Mesendoderm (in vitro differentiated cells): ENCODE measurements around the gene GPR132.
"Not testable (repeated sequence)": the region's sequence is repeated elsewhere in the genome, so short reads cannot be mapped to it uniquely, and the experiment has no call there.

Experiments used
- DNase-seq: peaks from one replicate; pipeline ENCODE4 v3.0.0; 2013
- H2AK5ac ChIP-seq: 2 replicates; pipeline ENCODE4 v1.6.1; 2013; ENCODE audit warnings: low read length, inconsistent platforms
- H2BK120ac ChIP-seq: 2 replicates; pipeline ENCODE4 v1.6.1; 2013; ENCODE audit warnings: low read depth, mild to moderate bottlenecking, low read length, moderate library complexity, mixed read lengths
- H2BK15ac ChIP-seq: replicated peaks from 2 replicates; pipeline ENCODE4 v1.6.1; 2013; ENCODE audit warnings: low read depth, mild to moderate bottlenecking, moderate library complexity
- H2BK5ac ChIP-seq: 2 replicates; pipeline ENCODE4 v1.6.1; 2013; ENCODE audit warnings: low read length, inconsistent platforms
- H3K18ac ChIP-seq: 2 replicates; pipeline ENCODE4 v1.6.1; 2013; ENCODE audit warnings: mild to moderate bottlenecking, low read length, mixed read lengths
- H3K23ac ChIP-seq: one replicate; pipeline ENCODE4 v1.6.1; 2013; ENCODE audit warnings: low read length
- H3K27ac ChIP-seq: 2 replicates; pipeline ENCODE4 v1.5.1; 2013; ENCODE audit warnings: low read depth, mild to moderate bottlenecking, inconsistent platforms, low read length, moderate library complexity
- H3K27me3 ChIP-seq: 2 replicates; pipeline ENCODE4 v1.6.1; 2013; ENCODE audit warnings: low read length, control low read depth, mild to moderate bottlenecking, inconsistent platforms; ENCODE audit not compliant: insufficient read depth, poor library complexity
- H3K36me3 ChIP-seq: 2 replicates; pipeline ENCODE4 v1.6.1; 2013; ENCODE audit warnings: low read length, inconsistent platforms; ENCODE audit not compliant: control insufficient read depth, insufficient read depth
- H3K4ac ChIP-seq: one replicate; pipeline ENCODE4 v1.6.1; 2013; ENCODE audit warnings: low read depth, mild to moderate bottlenecking, low read length, moderate library complexity
- H3K4me1 ChIP-seq: 2 replicates; pipeline ENCODE4 v1.6.1; 2013; ENCODE audit warnings: low read depth, low read length, inconsistent platforms; ENCODE audit not compliant: control insufficient read depth
- H3K4me2 ChIP-seq: 2 replicates; pipeline ENCODE4 v1.6.1; 2013; ENCODE audit warnings: low read length
- H3K4me3 ChIP-seq: 2 replicates; pipeline ENCODE4 v1.5.1; 2013; ENCODE audit warnings: mild to moderate bottlenecking, low read length
- H3K56ac ChIP-seq: one replicate; pipeline ENCODE4 v1.6.1; 2013; ENCODE audit warnings: low read length
- H3K79me1 ChIP-seq: 2 replicates; pipeline ENCODE4 v1.6.1; 2013; ENCODE audit warnings: low read length, inconsistent platforms
- H3K79me2 ChIP-seq: 2 replicates; pipeline ENCODE4 v1.6.1; 2013; ENCODE audit warnings: mild to moderate bottlenecking, low read length; ENCODE audit not compliant: control insufficient read depth, insufficient read depth
- H3K9ac ChIP-seq: 2 replicates; pipeline ENCODE4 v1.6.1; 2013; ENCODE audit warnings: low read length, inconsistent platforms
- H4K5ac ChIP-seq: one replicate; pipeline ENCODE4 v1.6.1; 2013; ENCODE audit warnings: low read length
- H4K8ac ChIP-seq: one replicate; pipeline ENCODE4 v1.6.1; 2013; ENCODE audit warnings: low read depth, mild to moderate bottlenecking, control low read depth, low read length, moderate library complexity
- WGBS: extraction: QIAGEN DNeasy Blood & Tissue Kit; methylation state at CpG from one replicate; pipeline ENCODE4 v1.1.7; 2013; ENCODE audit warnings: low lambda C conversion rate, missing lambda C conversion rate; ENCODE audit not compliant: insufficient coverage; ENCODE audit errors: extremely low coverage; 5-methylcytosine and 5-hydroxymethylcytosine counted together

Gene GPR132

GRCh38 chr14:105028251-105028927 is 36.8 kb downstream of the GPR132 start:
- Histone ChIP-seq H3K23ac (no peak overlapping the region), H3K4me1 (no peaks in the 10 kb centered on the region), H2BK120ac (no peak overlapping the region), H3K36me3 (no peaks in the 10 kb centered on the region), H3K27ac (no peak overlapping the region), H3K4me2 (no peak overlapping the region), H3K79me1 (no peaks in the 10 kb centered on the region), H2AK5ac (no peak overlapping the region), H4K5ac (no peak overlapping the region), H3K4me3 (no peak overlapping the region), H3K18ac (no peak overlapping the region), H2BK15ac (no peak overlapping the region), H3K4ac (no peak overlapping the region), H3K27me3 (peaks cover 4% of the 10 kb centered on the region), H4K8ac (no peak overlapping the region), H3K56ac (no peak overlapping the region), H2BK5ac (no peak overlapping the region), H3K79me2 (no peaks in the 10 kb centered on the region), H3K9ac (no peak overlapping the region)
- 100% methylated on average over 1 of the region's 12 CpGs for WGBS
- no peak for DNase-seq

GRCh38 chr14:105027718-105028117 is 37.5 kb downstream of the GPR132 start:
- H2AK5ac ChIP-seq, H2BK5ac ChIP-seq, H3K56ac ChIP-seq, H3K23ac ChIP-seq, H3K4ac ChIP-seq, H3K79me2 ChIP-seq, H3K9ac ChIP-seq, H4K5ac ChIP-seq, H3K79me1 ChIP-seq, DNase-seq, H3K4me3 ChIP-seq, H3K27ac ChIP-seq, H3K4me2 ChIP-seq, H2BK15ac ChIP-seq, H3K18ac ChIP-seq, H3K4me1 ChIP-seq, H4K8ac ChIP-seq, H3K27me3 ChIP-seq, H3K36me3 ChIP-seq, H2BK120ac ChIP-seq: not testable (repeated sequence)
- no CpG with 5 or more reads among the region's 4 CpGs for WGBS

- H3K23ac ChIP-seq = no peak overlapping the region
- H3K79me1 ChIP-seq = no peaks in the 10 kb centered on the region
- H3K27ac ChIP-seq = no peak overlapping the region
- no peaks in the 10 kb centered on the region for H3K4me1 ChIP-seq
- H2BK120ac ChIP-seq = no peak overlapping the region
- no CpG with 5 or more reads among the region's 1 CpG for WGBS
- H3K4me3 ChIP-seq = no peak overlapping the region
- H3K4ac ChIP-seq = no peak overlapping the region
- H4K8ac ChIP-seq = no peak overlapping the region
- no peak overlapping the region for H3K18ac ChIP-seq
- no peak overlapping the region for H3K9ac ChIP-seq
- H2AK5ac ChIP-seq = no peak overlapping the region
- no peaks in the 10 kb centered on the region for H3K79me2 ChIP-seq
- no peak overlapping the region for H2BK15ac ChIP-seq
- DNase-seq = no peak
- no peak overlapping the region for H3K4me2 ChIP-seq
- no peak overlapping the region for H2BK5ac ChIP-seq
- no peak overlapping the region for H4K5ac ChIP-seq
- no peak overlapping the region for H3K56ac ChIP-seq
- H3K36me3 ChIP-seq = no peaks in the 10 kb centered on the region
- no peaks in the 10 kb centered on the region for H3K27me3 ChIP-seq
Observed at GRCh38 chr14:105026802-105027563, 38.2 kb downstream of the GPR132 start.

- Histone ChIP-seq H3K27me3 (no peaks in the 10 kb centered on the region), H3K36me3 (no peaks in the 10 kb centered on the region), H4K5ac (no peak overlapping the region), H2AK5ac (no peak overlapping the region), H2BK5ac (no peak overlapping the region), H2BK15ac (no peak overlapping the region), H3K79me1 (no peaks in the 10 kb centered on the region), H3K4me3 (no peak overlapping the region), H3K4me1 (no peaks in the 10 kb centered on the region), H3K56ac (no peak overlapping the region), H3K4me2 (no peak overlapping the region), H4K8ac (no peak overlapping the region), H3K18ac (no peak overlapping the region), H3K4ac (no peak overlapping the region), H3K23ac (no peak overlapping the region), H3K79me2 (no peaks in the 10 kb centered on the region), H3K9ac (no peak overlapping the region), H2BK120ac (no peak overlapping the region), H3K27ac (no peak overlapping the region)
- no CpG with 5 or more reads among the region's 16 CpGs for WGBS
- no peak for DNase-seq
Observed at GRCh38 chr14:105026033-105026785, 39.0 kb downstream of the GPR132 start.

GRCh38 chr14:105025429-105025828 is 39.8 kb downstream of the GPR132 start:
- H3K4ac ChIP-seq = no peak overlapping the region
- no peak overlapping the region for H3K9ac ChIP-seq
- H3K79me2 ChIP-seq = peaks cover 2% of the 10 kb centered on the region
- no peaks in the 10 kb centered on the region for H3K36me3 ChIP-seq
- no peak overlapping the region for H2AK5ac ChIP-seq
- DNase-seq = no peak
- no peak overlapping the region for H3K18ac ChIP-seq
- no peak overlapping the region for H3K4me2 ChIP-seq
- H3K79me1 ChIP-seq = no peaks in the 10 kb centered on the region
- no peak overlapping the region for H2BK120ac ChIP-seq
- no peak overlapping the region for H4K8ac ChIP-seq
- no peaks in the 10 kb centered on the region for H3K27me3 ChIP-seq
- H3K23ac ChIP-seq = no peak overlapping the region
- no peak overlapping the region for H3K56ac ChIP-seq
- no peak overlapping the region for H2BK5ac ChIP-seq
- no peak overlapping the region for H3K27ac ChIP-seq
- no peak overlapping the region for H4K5ac ChIP-seq
- H3K4me1 ChIP-seq = no peaks in the 10 kb centered on the region
- no peak overlapping the region for H3K4me3 ChIP-seq
- no peak overlapping the region for H2BK15ac ChIP-seq
- no CpG with 5 or more reads among the region's 6 CpGs for WGBS
